Measurements from ENCODE around the gene PREPL.
"Not testable (repeated sequence)": the region's sequence is repeated elsewhere in the genome, so short reads cannot be mapped to it uniquely, and the experiment has no call there.

Gene PREPL

GRCh38 chr2:44304258-44304657 lies 57.0 kb downstream of the PREPL start:
- no peak overlapping the region for H3K4me3 ChIP-seq (ENCODE audit: low read depth in 1 of 2, low read length in 1 of 2)
- H3K27me3 ChIP-seq: no peaks in the 10 kb centered on the region
- H3K4me1 ChIP-seq (ENCODE audit: control insufficient read depth in 1 of 2, insufficient read depth in 1 of 2, low read depth in 1 of 2, low read length in 1 of 2): no peaks in the 10 kb centered on the region
- TF ChIP-seq CTCF (IDR thresholded peaks at IDR 0.05): no peak
- H3K36me3 ChIP-seq: no peaks in the 10 kb centered on the region
- H3K9me3 ChIP-seq: no peaks in the 10 kb centered on the region
- H3K27ac ChIP-seq: no peak overlapping the region

DNA sequence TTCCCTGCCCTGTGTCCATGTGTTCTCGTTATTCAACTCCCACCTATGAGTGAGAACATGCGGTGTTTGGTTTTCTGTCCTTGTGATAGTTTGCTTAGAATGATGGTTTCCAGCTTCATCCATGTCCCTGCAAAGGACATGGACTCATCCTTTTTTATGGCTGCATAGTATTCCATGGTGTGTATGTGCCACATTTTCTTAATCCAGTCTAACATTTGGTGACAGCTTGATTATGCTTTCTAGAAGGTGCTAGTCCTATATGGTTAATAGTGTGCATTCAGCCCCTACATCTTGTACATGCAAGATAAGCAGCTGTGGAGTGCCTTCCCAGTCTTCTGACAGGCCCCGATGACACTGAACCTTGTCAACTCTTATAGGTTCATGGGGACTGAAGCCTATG lies 57.5 kb downstream of the PREPL start:
- not testable (repeated sequence) for H3K27ac ChIP-seq; H3K4me1 ChIP-seq (ENCODE audit: control insufficient read depth in 1 of 2, insufficient read depth in 1 of 2, low read depth in 1 of 2, low read length in 1 of 2); H3K27me3 ChIP-seq; H3K4me3 ChIP-seq (ENCODE audit: low read depth in 1 of 2, low read length in 1 of 2); H3K9me3 ChIP-seq; H3K36me3 ChIP-seq

- TF ChIP-seq CTCF (IDR thresholded peaks at IDR 0.05): no peak
- Histone ChIP-seq H3K4me3 (ENCODE audit: low read depth in 1 of 2, low read length in 1 of 2) (no peak overlapping the region), H3K4me1 (ENCODE audit: control insufficient read depth in 1 of 2, insufficient read depth in 1 of 2, low read depth in 1 of 2, low read length in 1 of 2) (no peaks in the 10 kb centered on the region), H3K36me3 (no peaks in the 10 kb centered on the region), H3K27ac (no peak overlapping the region), H3K27me3 (no peaks in the 10 kb centered on the region), H3K9me3 (no peaks in the 10 kb centered on the region)
Measured at GRCh38 chr2:44301111-44301510, 60.2 kb downstream of the PREPL start.

DNA sequence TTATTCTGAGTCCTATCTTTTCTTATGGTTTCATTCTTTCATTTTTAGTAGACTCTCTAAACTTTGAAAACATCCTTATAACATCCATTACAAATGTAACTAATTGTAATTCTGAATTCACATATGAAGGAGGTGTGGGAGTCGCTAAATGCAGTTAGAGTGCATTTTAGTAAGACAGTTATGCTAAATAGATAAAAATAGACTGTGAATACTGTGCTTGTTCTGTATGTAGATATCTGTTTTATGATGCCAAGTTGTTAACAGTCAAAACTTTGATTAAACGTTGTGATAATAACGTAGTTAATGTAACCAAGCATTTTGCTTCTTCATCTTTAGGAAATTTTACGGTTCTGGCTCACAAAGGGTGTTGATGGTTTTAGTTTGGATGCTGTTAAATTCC lies 61.7 kb downstream of the PREPL start:
- H3K4me1 ChIP-seq (ENCODE audit: control insufficient read depth in 1 of 2, insufficient read depth in 1 of 2, low read depth in 1 of 2, low read length in 1 of 2): no peaks in the 10 kb centered on the region
- H3K36me3 ChIP-seq: no peaks in the 10 kb centered on the region
- TF ChIP-seq CTCF (IDR thresholded peaks at IDR 0.05): no peak
- H3K4me3 ChIP-seq (ENCODE audit: low read depth in 1 of 2, low read length in 1 of 2): no peak overlapping the region
- no peaks in the 10 kb centered on the region for H3K9me3 ChIP-seq
- no peaks in the 10 kb centered on the region for H3K27me3 ChIP-seq
- no peak overlapping the region for H3K27ac ChIP-seq

DNA sequence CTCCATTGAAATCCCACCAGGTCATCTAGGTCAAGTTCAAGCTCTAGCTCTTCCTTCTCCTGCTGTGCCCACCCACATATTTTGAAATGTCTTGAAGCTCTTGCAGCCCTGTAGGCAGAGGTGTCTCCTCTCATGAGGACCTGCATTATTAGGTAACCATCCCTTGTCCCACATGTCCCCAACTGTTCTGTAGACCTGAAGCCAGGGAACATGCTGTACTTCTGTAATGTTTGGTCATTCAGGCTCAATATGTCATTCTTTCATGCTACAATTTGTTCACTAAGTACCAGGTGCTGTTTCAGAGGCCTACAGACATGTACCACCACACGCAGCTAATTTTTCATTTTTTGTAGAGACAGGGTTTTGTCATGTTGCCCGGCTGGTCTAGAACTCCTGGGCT lies 63.9 kb downstream of the PREPL start:
- H3K4me3 ChIP-seq (ENCODE audit: low read depth in 1 of 2, low read length in 1 of 2): no peak overlapping the region
- H3K27me3 ChIP-seq: no peaks in the 10 kb centered on the region
- no peak for TF ChIP-seq CTCF (IDR thresholded peaks at IDR 0.05)
- H3K9me3 ChIP-seq: no peaks in the 10 kb centered on the region
- no peak overlapping the region for H3K27ac ChIP-seq
- H3K4me1 ChIP-seq (ENCODE audit: control insufficient read depth in 1 of 2, insufficient read depth in 1 of 2, low read depth in 1 of 2, low read length in 1 of 2): no peaks in the 10 kb centered on the region
- no peaks in the 10 kb centered on the region for H3K36me3 ChIP-seq

GRCh38 chr2:44296653-44297052 lies 64.6 kb downstream of the PREPL start:
- no peak overlapping the region for H3K27ac ChIP-seq

More at GRCh38 chr2:44296653-44297052, 64.6 kb downstream of the PREPL start:
- no peak for TF ChIP-seq CTCF (IDR thresholded peaks at IDR 0.05)
- no peaks in the 10 kb centered on the region for H3K27me3 ChIP-seq
- no peak overlapping the region for H3K4me3 ChIP-seq (ENCODE audit: low read depth in 1 of 2, low read length in 1 of 2)
- H3K9me3 ChIP-seq: no peaks in the 10 kb centered on the region
- no peaks in the 10 kb centered on the region for H3K36me3 ChIP-seq
- H3K4me1 ChIP-seq (ENCODE audit: control insufficient read depth in 1 of 2, insufficient read depth in 1 of 2, low read depth in 1 of 2, low read length in 1 of 2): peaks cover 0 to 5% of the 10 kb centered on the region in 2 experiments
